ENCODE results near the gene DIAPH3. TPM values are rescaled to one million over a fixed set of nuclear protein-coding genes. Genes with fewer than 3 reads are reported as not detected.

DIAPH3 gene
- total RNA-seq, 4 donors from 2014 or later: 0.10 to 0.67 TPM; not detected in 2

- Histone ChIP-seq H3K4me3 (replicated peaks in 1 of 3) (no peak overlapping the region), H3K36me3 (no peaks in the 10 kb centered on the region), H3K9me3 (no peaks in the 10 kb centered on the region), H3K27me3 (no peaks in the 10 kb centered on the region), H3K4me1 (no peaks in the 10 kb centered on the region), H3K27ac (no peak overlapping the region)
- intact Hi-C loops (cut with DNase I): no loop called here
- TF ChIP-seq POLR2A (IDR thresholded peaks at IDR 0.05) (no peak), CTCF (IDR thresholded peaks at IDR 0.05) (no peak)
- DNase-seq: no peak
Measured at GRCh38 chr13:60000081-60000480, 163.6 kb downstream of the DIAPH3 start.

DNA sequence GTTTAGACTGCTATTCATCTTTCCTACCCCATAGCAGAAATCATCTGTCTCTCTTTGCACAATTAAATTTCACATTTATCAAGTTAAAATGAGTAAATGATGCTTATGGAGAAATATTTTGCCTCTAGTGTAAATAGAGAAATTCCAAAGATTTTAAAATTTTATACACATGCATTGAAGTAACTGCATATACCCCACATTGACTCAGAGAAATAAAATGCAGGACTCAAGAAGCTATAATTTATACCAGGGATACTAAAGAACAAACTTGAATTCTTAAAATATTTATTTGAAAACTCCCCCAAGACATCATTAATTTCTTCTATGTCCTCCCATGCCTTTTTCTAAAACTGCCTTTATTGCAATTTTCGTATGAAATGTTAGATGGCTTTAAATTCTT is 165.8 kb downstream of the DIAPH3 start:
- TF ChIP-seq CTCF (IDR thresholded peaks at IDR 0.05) (no peak), POLR2A (IDR thresholded peaks at IDR 0.05) (no peak)
- WGBS, 2 donors: 92 to 98% methylated on average over 1 of the region's 1 CpG

DNA sequence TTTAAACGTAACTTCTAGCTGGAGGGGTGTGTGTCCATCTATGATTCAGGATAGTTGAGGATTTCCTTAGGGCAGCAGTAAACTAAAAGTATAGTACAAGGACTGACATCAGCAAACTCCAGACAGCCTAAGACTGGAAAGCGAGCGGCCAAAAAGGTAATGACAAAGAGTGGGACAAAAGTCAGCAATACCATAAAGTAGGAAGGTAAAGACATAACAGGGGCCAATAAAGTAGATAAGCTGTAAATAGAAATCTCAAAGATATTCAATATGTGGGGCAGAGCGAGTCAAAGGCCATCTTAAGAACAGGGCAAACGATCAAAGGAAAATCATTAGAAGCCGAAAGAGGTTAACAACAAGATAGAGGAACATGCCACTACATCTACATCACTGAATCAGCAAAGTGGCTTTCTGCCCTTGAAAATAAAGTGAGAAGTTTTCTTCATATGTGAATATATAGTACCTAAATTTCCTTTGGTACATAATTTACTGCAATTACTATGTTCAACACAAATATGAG is 167.2 kb downstream of the DIAPH3 start:
- intact Hi-C loops (cut with DNase I): no loop called here
- no peak overlapping the region for H3K4me3 ChIP-seq (replicated peaks in 1 of 3)

More for the DNA sequence above, 165.8 kb downstream of the DIAPH3 start:
- no peaks in the 10 kb centered on the region for H3K9me3 ChIP-seq
- H3K36me3 ChIP-seq: no peaks in the 10 kb centered on the region
- no peak overlapping the region for H3K4me3 ChIP-seq (replicated peaks in 1 of 3)
- no peak for DNase-seq
- no peak overlapping the region for H3K27ac ChIP-seq
- no peaks in the 10 kb centered on the region for H3K4me1 ChIP-seq
- H3K27me3 ChIP-seq: no peaks in the 10 kb centered on the region
- intact Hi-C loops (cut with DNase I): no loop called here

GRCh38 chr13:59991395-59991794 is 172.3 kb downstream of the DIAPH3 start:
- Histone ChIP-seq H3K27me3 (no peaks in the 10 kb centered on the region), H3K27ac (no peak overlapping the region), H3K4me3 (replicated peaks in 1 of 3) (no peak overlapping the region), H3K4me1 (no peaks in the 10 kb centered on the region), H3K9me3 (no peaks in the 10 kb centered on the region), H3K36me3 (no peaks in the 10 kb centered on the region)
- WGBS, 2 donors: 95 to 98% methylated on average over 2 of the region's 2 CpGs
- no peak for TF ChIP-seq CTCF (IDR thresholded peaks at IDR 0.05)
- no peak for TF ChIP-seq POLR2A (IDR thresholded peaks at IDR 0.05)
- no peak for DNase-seq
- intact Hi-C loops (cut with DNase I): no loop called here

More for the DNA sequence above, 167.2 kb downstream of the DIAPH3 start:
- no peak for TF ChIP-seq CTCF (IDR thresholded peaks at IDR 0.05)
- H3K4me1 ChIP-seq: no peaks in the 10 kb centered on the region
- WGBS, 2 donors: 90 to 98% methylated on average over 6 of the region's 6 CpGs
- no peak overlapping the region for H3K27ac ChIP-seq
- H3K9me3 ChIP-seq: no peaks in the 10 kb centered on the region
- DNase-seq: no peak
- no peaks in the 10 kb centered on the region for H3K36me3 ChIP-seq
- H3K27me3 ChIP-seq: no peaks in the 10 kb centered on the region

GRCh38 chr13:59982631-59983382 is 180.9 kb downstream of the DIAPH3 start:
- Histone ChIP-seq H3K27ac (no peak overlapping the region), H3K36me3 (no peaks in the 10 kb centered on the region), H3K27me3 (no peaks in the 10 kb centered on the region), H3K4me1 (no peaks in the 10 kb centered on the region), H3K4me3 (replicated peaks in 1 of 3) (no peak overlapping the region), H3K9me3 (no peaks in the 10 kb centered on the region)
- 92 to 93% methylated on average over 7 of the region's 7 CpGs for WGBS, 2 donors
- intact Hi-C loops (cut with DNase I): no loop called here
- TF ChIP-seq POLR2A (IDR thresholded peaks at IDR 0.05): no peak
- TF ChIP-seq CTCF (IDR thresholded peaks at IDR 0.05): no peak
- DNase-seq: no peak
